OCI-LY7 (cell line): ENCODE data around the gene PTH2R. TPM values are rescaled to one million over a fixed set of nuclear protein-coding genes. Genes with fewer than 3 reads are reported as not detected.
A peak's percentile ranks its signal among the peaks of the same experiment; 100 is the strongest.

Experiments used
- BruUV-seq: library from RNA; stranded (reverse); fragments of 400-500 nt; replicated peaks from 2 replicates; lab custom pipeline; 2021; lab: Mats Ljungman, UMichigan
- CTCF ChIA-PET: fragments of 300-600 bp; sonication (Branson Sonifier 250); formaldehyde crosslinking; loops from one replicate; lab custom pipeline; 2022; ENCODE audit warnings: antibody characterized with exemption; ENCODE audit not compliant: unreplicated experiment; lab: Charles Lee
- POLR2A ChIA-PET: fragments of 300-600 bp; sonication (Branson Sonifier 250); formaldehyde crosslinking; loops from one replicate; lab custom pipeline; 2022; ENCODE audit warnings: antibody characterized with exemption; lab: Charles Lee
- DNase-seq: peaks from one replicate; pipeline ENCODE4 v3.0.0-alpha.2; 2015; ENCODE audit warnings: low spot score
- H2AFZ ChIP-seq: fragments of 200-600 bp; sonication (generic), shearing (Covaris generic); 2 replicates; pipeline ENCODE4 v1.6.1; 2014; ENCODE audit warnings: mild to moderate bottlenecking, antibody characterized with exemption, low read length, moderate library complexity
- H3K27ac ChIP-seq: fragments of 200-600 bp; sonication (generic); 2 replicates; pipeline ENCODE4 v1.5.1; 2014; ENCODE audit warnings: mixed run types, low read depth, mild to moderate bottlenecking, moderate library complexity, low read length, inconsistent platforms; ENCODE audit not compliant: poor library complexity, severe bottlenecking
- H3K36me3 ChIP-seq: fragments of 200-600 bp; sonication (generic); 2 replicates; pipeline ENCODE4 v1.6.1; 2014; ENCODE audit warnings: mild to moderate bottlenecking, antibody characterized with exemption, low read length, moderate library complexity, mixed read lengths; ENCODE audit not compliant: insufficient read depth
- H3K4me1 ChIP-seq: fragments of 200-600 bp; sonication (generic); 2 replicates; pipeline ENCODE4 v1.5.1; 2014; ENCODE audit warnings: mild to moderate bottlenecking, low read length; ENCODE audit not compliant: insufficient read depth, poor library complexity, severe bottlenecking
- H3K4me2 ChIP-seq: fragments of 200-600 bp; sonication (generic); 2 replicates; pipeline ENCODE4 v1.6.1; 2014; ENCODE audit warnings: mild to moderate bottlenecking, low read length
- H3K4me3 ChIP-seq: fragments of 200-600 bp; sonication (generic); 2 replicates; pipeline ENCODE4 v1.5.1; 2014; ENCODE audit warnings: mild to moderate bottlenecking, low read depth, low read length; ENCODE audit not compliant: poor library complexity, severe bottlenecking
- H3K79me2 ChIP-seq: fragments of 200-600 bp; sonication (generic); 2 replicates; pipeline ENCODE4 v1.6.1; 2016; ENCODE audit warnings: low read depth, mild to moderate bottlenecking, low read length, moderate library complexity, mixed read lengths; ENCODE audit not compliant: insufficient read depth
- H3K9me2 ChIP-seq: fragments of 200-600 bp; sonication (generic); 2 replicates; pipeline ENCODE4 v1.6.1; 2016; ENCODE audit warnings: mild to moderate bottlenecking, low read length, mixed read lengths; ENCODE audit not compliant: insufficient read depth
- H3K9me3 ChIP-seq: fragments of 200-600 bp; sonication (generic); 2 replicates; pipeline ENCODE4 v1.6.1; 2014; ENCODE audit warnings: mild to moderate bottlenecking, mixed run types, low read length, mixed read lengths
- H4K20me1 ChIP-seq: fragments of 200-600 bp; sonication (generic); 2 replicates; pipeline ENCODE4 v1.6.1; 2014; ENCODE audit warnings: mild to moderate bottlenecking, antibody characterized with exemption, low read length, moderate library complexity, mixed read lengths; ENCODE audit not compliant: insufficient read depth
- EZH2phosphoT487 ChIP-seq: fragments of 200-600 bp; sonication (generic); IDR thresholded peaks from 2 replicates; pipeline ENCODE4 v1.6.1; 2018; ENCODE audit warnings: low read depth, borderline replicate concordance, mild to moderate bottlenecking, mixed run types, antibody characterized with exemption, low read length, moderate library complexity, mixed read lengths
- intact Hi-C: fragments of 100-400 bp; cut with micrococcal nuclease; formaldehyde crosslinking; loops from one replicate; pipeline ENCODE4 v1.10.0; 2022; ENCODE audit not compliant: unreplicated experiment
- total RNA-seq, 2 experiments: library from RNA; depleted of rRNA in 1 of 2; stranded (reverse); fragments of >200 nt in 1 of 2; shearing (Covaris generic) in 1 of 2; gene quantifications; 2 replicates each; pipeline ENCODE4 v1.2.3, GENCODE V29; 2014 to 2022
- TF ChIP-seq, protein P1 (sequence below): fragments of 200-600 bp; sonication (generic); conservative IDR thresholded peaks from 2 replicates; pipeline ENCODE4 v1.5.1; 2014; ENCODE audit warnings: mild to moderate bottlenecking, antibody characterized with exemption, low read length, moderate library complexity, mixed read lengths

PTH2R gene
- total RNA-seq, 2 experiments from 2014 or later: 0.06 to 0.13 TPM

DNA sequence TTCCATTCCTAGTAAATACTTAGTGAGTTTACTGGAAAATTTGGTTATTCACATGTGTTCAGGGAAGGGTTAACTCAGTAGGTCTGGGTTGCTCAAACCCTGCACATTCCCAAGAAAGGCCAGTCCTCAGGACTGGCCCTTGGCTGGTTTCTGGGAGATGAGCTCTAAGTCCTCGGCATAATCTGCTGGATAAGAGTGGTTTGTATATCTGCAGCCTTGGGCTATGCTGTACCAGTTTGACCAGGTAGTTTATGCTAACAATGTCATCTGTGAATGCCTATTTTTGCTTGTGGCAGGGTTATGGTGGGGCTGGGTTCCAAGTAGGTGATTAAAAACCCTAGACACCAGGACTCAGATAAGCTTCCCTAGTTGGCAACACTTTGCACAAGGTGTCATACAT lies 7.4 kb upstream of the PTH2R start:
- no peaks in the 10 kb centered on the region for H4K20me1 ChIP-seq
- H3K4me3 ChIP-seq: no peak overlapping the region
- H3K9me3 ChIP-seq: 0 out of 2 replicates have a peak, but pooled peaks cover 2% of the 10 kb centered on the region
- ChIA-PET CTCF (interaction anchor here (1.0 kb wide), 1 partner anchor 1562 kb away, joined by 3 read pairs; no protein-coding TSS in a partner anchor), POLR2A (interaction anchor here (1.9 kb wide), 1 partner anchor 47 kb away, joined by 5 read pairs; no protein-coding TSS in a partner anchor)
- no peak overlapping the region for H3K27ac ChIP-seq
- no TSS peak for BruUV-seq
- no peak overlapping the region for H2AFZ ChIP-seq
- H3K36me3 ChIP-seq: no peaks in the 10 kb centered on the region
- no peaks in the 10 kb centered on the region for H3K79me2 ChIP-seq
- no peak overlapping the region for H3K4me2 ChIP-seq
- intact Hi-C loops: loop anchor here (5.0 to 10.0 kb wide), 2 partner anchors 933 to 1176 kb away; no protein-coding TSS in a partner anchor
- H3K4me1 ChIP-seq: no peaks in the 10 kb centered on the region
- no peak for TF ChIP-seq EZH2phosphoT487
- TF ChIP-seq, protein P1, sequence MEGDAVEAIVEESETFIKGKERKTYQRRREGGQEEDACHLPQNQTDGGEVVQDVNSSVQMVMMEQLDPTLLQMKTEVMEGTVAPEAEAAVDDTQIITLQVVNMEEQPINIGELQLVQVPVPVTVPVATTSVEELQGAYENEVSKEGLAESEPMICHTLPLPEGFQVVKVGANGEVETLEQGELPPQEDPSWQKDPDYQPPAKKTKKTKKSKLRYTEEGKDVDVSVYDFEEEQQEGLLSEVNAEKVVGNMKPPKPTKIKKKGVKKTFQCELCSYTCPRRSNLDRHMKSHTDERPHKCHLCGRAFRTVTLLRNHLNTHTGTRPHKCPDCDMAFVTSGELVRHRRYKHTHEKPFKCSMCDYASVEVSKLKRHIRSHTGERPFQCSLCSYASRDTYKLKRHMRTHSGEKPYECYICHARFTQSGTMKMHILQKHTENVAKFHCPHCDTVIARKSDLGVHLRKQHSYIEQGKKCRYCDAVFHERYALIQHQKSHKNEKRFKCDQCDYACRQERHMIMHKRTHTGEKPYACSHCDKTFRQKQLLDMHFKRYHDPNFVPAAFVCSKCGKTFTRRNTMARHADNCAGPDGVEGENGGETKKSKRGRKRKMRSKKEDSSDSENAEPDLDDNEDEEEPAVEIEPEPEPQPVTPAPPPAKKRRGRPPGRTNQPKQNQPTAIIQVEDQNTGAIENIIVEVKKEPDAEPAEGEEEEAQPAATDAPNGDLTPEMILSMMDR: no peak
- H3K9me2 ChIP-seq: no peaks in the 10 kb centered on the region
- DNase-seq: no peak

DNA sequence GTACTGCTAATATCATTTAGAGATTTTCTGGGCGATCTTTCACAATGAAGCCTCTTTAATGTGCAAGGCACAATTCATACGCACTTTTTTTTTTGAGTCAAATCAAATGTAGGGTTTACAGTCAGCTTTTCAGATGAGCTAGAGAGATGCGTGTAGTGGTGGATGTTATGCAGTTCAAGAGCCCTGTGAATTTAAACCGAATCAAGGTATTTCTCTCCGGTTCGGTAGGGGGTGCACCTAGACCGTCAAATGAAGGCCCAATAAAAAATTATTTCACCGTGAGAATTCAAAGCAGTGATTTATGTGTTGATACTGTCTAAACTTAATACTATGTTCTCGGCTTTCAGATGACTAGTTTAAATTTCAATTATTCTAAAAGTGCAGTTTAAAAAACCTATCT lies 1.1 kb downstream of the PTH2R start:
- Histone ChIP-seq H3K9me3 (no peaks in the 10 kb centered on the region), H4K20me1 (no peaks in the 10 kb centered on the region), H3K27ac (no peak overlapping the region), H3K9me2 (no peaks in the 10 kb centered on the region), H3K36me3 (no peaks in the 10 kb centered on the region), H3K4me1 (no peaks in the 10 kb centered on the region), H3K79me2 (no peaks in the 10 kb centered on the region), H2AFZ (no peak overlapping the region), H3K4me2 (no peak overlapping the region), H3K4me3 (no peak overlapping the region)
- ChIA-PET POLR2A (interaction anchor here (0.8 kb wide), 1 partner anchor 671 kb away, joined by 3 read pairs; no protein-coding TSS in a partner anchor), CTCF (no interaction called here)
- BruUV-seq: no TSS peak
- no peak for TF ChIP-seq EZH2phosphoT487
- TF ChIP-seq, protein P1: peak; percentile 57; the same call in 1 of the 2 replicates
- intact Hi-C loops: no loop called here
- DNase-seq: no peak

DNA sequence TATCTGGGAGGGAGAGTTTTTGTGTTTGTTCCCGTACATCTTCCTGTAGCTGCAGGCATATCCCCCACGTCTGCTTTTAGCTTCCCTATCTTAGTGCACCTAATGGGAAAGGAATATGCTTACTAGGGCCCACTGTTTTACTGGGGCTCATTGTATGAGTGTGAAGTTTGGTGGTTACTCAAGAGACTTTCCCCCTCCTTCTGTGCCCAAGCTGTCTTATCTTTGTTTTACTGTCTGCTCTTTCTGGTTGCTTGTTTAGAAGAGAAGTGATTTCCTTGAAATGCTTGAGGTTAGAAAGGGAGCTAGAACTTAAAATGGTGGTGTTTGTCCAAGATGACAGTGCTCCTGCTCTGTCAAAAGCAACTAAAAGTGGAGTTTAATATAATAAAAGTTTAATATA lies 7.3 kb downstream of the PTH2R start:
- intact Hi-C loops: no loop called here
- no peaks in the 10 kb centered on the region for H4K20me1 ChIP-seq
- H2AFZ ChIP-seq: no peak overlapping the region
- no peaks in the 10 kb centered on the region for H3K79me2 ChIP-seq
- BruUV-seq: no TSS peak
- ChIA-PET CTCF (no interaction called here), POLR2A (interaction anchor here (0.5 to 2.5 kb wide), 4 partner anchors 10 to 47 kb away, joined by 3 to 8 read pairs (median 4); no protein-coding TSS in a partner anchor)
- H3K9me2 ChIP-seq: no peaks in the 10 kb centered on the region
- no peaks in the 10 kb centered on the region for H3K9me3 ChIP-seq
- no peak for DNase-seq
- no peak overlapping the region for H3K4me3 ChIP-seq
- TF ChIP-seq, protein P1: no peak
- TF ChIP-seq EZH2phosphoT487: no peak
- no peaks in the 10 kb centered on the region for H3K4me1 ChIP-seq
- no peak overlapping the region for H3K4me2 ChIP-seq
- H3K27ac ChIP-seq: no peak overlapping the region
- no peaks in the 10 kb centered on the region for H3K36me3 ChIP-seq
